ELR (cell line): ENCODE measurements around the gene PLAC8.
"Not testable (repeated sequence)": the region's sequence is repeated elsewhere in the genome, so short reads cannot be mapped to it uniquely, and the experiment has no call there.

ENCODE experiments used
- DNase-seq: peaks from one replicate; pipeline ENCODE4 v3.0.0-alpha.2; 2015; ENCODE audit warnings: low read depth

PLAC8 gene, protein sequence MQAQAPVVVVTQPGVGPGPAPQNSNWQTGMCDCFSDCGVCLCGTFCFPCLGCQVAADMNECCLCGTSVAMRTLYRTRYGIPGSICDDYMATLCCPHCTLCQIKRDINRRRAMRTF

GRCh38 chr4:83114576-83114975 lies at the start of gene PLAC8:
PLAC8 (minus strand) TSS chr4:83114729; CDS start chr4:83107921, 6,808 bp downstream.
- peak; percentile 67 for DNase-seq

- no peak for DNase-seq
Observed at GRCh38 chr4:83153417-83153816, 38.9 kb upstream of the PLAC8 start.

- no peak for DNase-seq
Observed at GRCh38 chr4:83152746-83153145, 38.2 kb upstream of the PLAC8 start.

GRCh38 chr4:83151651-83152050 lies 37.1 kb upstream of the PLAC8 start:
- DNase-seq: no peak

GRCh38 chr4:83150653-83151330 lies 36.3 kb upstream of the PLAC8 start:
- DNase-seq: peak; percentile 20

- DNase-seq: no peak
Observed at GRCh38 chr4:83149865-83150652, 35.5 kb upstream of the PLAC8 start.

GRCh38 chr4:83146841-83147240 lies 32.3 kb upstream of the PLAC8 start:
- no peak for DNase-seq

DNA sequence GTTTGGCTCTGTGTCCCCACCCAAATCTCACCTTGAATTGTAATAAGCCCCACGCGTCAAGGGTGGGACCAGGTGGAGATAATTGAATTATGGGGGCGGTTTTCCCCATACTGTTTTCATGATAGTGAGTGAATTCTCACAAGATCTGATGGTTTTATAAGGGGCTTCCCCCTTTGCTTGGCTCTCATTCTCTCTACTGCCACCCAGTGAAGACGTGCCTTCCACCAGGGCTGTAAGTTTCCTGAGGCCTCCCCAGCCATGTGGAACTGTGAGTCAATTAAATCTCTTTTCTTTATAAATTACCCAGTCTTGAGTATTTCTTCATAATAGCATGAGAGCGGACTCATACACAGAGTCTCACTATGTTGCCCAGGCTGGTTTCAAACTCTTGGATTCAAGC lies 31.2 kb upstream of the PLAC8 start:
- not testable (repeated sequence) for DNase-seq

DNA sequence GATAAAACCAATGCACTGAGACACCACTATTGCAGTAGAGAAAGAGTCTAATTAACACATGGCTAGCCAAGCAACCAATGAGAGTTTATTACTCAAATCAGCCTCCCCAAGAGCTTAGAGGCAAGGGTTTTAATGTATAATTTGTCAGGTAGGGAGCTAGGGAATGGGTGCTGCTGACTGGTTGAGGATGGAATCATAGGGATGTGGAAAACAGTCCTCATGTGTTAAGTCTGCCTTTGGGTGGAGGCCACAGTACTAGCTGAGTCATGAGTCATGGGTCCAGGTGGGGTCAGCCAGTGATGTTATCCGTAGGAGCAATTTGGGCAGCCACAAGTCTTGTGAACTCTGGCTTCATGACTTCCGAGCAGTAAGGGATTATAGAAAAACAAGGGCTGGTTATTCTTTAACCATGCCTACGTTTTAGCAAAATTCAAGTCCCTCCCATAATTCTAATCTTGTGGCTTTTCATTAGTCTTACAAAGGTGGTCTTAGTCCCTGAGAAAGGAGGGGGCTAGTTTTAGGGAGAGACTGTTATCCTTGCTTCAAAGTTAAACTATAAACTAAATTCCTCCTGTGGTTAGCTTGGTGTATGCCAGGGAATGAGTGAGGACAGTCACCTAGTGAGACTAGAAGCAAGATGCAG lies 25.1 kb upstream of the PLAC8 start:
- DNase-seq: no peak

- DNase-seq: no peak
Observed at GRCh38 chr4:83138946-83139345, 24.4 kb upstream of the PLAC8 start.

DNA sequence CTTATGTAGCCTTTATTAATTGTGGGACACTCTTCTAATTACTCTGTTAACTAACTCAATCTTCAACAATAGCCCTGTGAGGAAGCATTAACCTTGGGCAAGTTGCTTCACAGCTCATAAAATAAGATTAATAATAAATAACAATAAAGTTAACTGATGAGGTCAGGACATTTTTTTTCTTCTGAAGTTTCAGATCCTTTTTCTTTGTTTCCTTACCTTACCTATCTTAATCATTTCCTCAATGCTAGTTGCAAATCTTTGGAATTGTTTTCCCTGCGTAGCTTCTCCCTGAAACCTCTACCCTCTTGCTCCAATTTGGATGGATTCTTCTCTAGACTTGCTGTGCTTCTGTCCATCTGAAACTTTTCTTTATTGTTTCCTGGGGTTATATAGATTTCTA lies 17.5 kb upstream of the PLAC8 start:
- no peak for DNase-seq

DNA sequence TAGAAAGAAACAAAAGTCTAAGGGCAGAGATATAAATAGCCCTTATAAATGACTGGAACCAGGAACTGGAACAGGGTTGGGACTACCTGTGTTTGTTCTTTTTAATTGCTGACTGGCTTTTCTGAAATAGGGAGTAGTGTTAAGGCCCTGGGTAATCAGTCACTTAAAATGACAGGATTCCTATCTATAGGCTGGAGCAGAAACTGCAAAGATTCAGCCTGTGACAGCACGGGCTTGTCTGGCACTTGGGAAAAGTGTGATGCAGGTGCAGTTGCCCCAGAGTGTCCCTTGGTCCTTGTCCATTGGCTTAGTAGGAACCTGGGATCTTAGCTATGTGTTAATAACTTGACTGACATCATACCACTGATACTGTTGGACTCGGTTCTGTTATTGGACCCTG lies 14.7 kb upstream of the PLAC8 start:
- DNase-seq: no peak

- DNase-seq: peak; percentile 92
Observed at GRCh38 chr4:83128240-83128929, 13.9 kb upstream of the PLAC8 start.

GRCh38 chr4:83125738-83126141 lies 11.2 kb upstream of the PLAC8 start:
- no peak for DNase-seq

DNA sequence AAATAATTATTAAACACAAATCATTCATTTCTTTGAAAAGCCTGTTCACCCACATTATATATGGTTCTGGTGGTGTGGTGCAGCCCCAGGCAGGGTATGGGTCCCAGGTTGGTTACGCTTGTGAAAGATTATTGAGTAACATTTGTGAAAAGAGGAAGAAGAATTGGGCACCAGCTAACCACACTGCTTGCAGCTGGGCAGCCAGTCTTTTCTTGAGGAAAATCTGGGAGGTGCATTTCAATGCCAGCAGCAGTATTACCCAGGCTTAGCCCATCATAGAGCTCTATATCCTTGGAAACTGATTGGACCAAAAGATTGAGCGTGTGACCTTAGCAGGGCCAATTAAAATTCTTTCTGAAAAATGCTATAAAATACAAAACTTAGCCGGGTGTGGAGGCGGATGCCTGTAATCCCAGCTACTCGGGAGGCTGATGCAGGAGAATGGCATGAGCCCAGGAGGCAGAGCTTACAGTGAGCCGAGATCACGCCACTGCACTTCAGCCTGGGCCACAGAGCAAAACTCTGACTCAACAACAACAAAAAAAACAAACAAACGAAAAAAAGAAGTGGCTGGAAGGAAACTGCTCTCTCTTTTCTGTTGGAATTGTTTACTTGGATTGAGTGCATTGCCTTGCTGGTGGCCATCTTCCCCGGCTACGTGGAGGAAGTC lies 9.7 kb upstream of the PLAC8 start:
- DNase-seq: peak; percentile 53

DNA sequence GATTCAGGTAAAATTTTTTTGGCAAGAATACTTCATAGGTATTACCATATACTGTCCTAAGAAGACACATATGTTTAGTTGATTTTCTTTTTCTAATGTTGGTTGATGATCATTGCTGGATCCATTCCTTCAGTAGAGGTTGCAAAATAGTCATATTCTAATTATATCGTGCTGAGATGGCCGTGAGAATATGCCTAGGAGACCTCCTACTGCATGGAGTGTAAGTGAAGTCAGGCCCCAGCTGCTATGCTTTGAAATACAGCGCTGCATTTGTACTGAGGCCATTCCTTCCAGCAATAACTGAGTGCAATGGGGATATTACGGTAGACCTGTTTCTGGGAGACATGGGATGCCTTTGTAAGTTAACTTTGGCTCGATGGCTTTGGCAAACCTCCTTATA lies 6.7 kb upstream of the PLAC8 start:
- no peak for DNase-seq

GRCh38 chr4:83118869-83119268 lies 4.3 kb upstream of the PLAC8 start:
- DNase-seq: no peak

- DNase-seq: no peak
Observed at GRCh38 chr4:83115656-83116285, 1.2 kb upstream of the PLAC8 start.

GRCh38 chr4:83115000-83115399 lies 471 bp upstream of the PLAC8 start:
- peak; percentile 79 for DNase-seq

- DNase-seq: peak; percentile 41
Observed at GRCh38 chr4:83113429-83113786, 1.1 kb downstream of the PLAC8 start.
